Erythroblast (primary cell): ENCODE results near the gene HSD17B14.
"Not testable (repeated sequence)": the region's sequence is repeated elsewhere in the genome, so short reads cannot be mapped to it uniquely, and the experiment has no call there.

Source experiments
- GATA1 ChIP-seq: IDR thresholded peaks from 2 replicates; pipeline ENCODE4 v1.6.1; 2011; ENCODE audit warnings: low read depth, mild to moderate bottlenecking, control low read depth, low read length, moderate library complexity
- POLR2A ChIP-seq: IDR thresholded peaks from 2 replicates; pipeline ENCODE4 v1.6.1; 2011; ENCODE audit warnings: mild to moderate bottlenecking, low read length

GRCh38 chr19:48765816-48766215 lies 70.5 kb downstream of the HSD17B14 start:
- not testable (repeated sequence) for TF ChIP-seq POLR2A, GATA1
